ENCODE measurements around the gene PHACTR1. TPM values are rescaled to one million over a fixed set of nuclear protein-coding genes. Genes with fewer than 3 reads are reported as not detected.
A peak's percentile ranks its signal among the peaks of the same experiment; 100 is the strongest.

The PHACTR1 gene
- total RNA-seq, 2 donors from 2014 or later = 2.8 to 6.3 TPM

DNA sequence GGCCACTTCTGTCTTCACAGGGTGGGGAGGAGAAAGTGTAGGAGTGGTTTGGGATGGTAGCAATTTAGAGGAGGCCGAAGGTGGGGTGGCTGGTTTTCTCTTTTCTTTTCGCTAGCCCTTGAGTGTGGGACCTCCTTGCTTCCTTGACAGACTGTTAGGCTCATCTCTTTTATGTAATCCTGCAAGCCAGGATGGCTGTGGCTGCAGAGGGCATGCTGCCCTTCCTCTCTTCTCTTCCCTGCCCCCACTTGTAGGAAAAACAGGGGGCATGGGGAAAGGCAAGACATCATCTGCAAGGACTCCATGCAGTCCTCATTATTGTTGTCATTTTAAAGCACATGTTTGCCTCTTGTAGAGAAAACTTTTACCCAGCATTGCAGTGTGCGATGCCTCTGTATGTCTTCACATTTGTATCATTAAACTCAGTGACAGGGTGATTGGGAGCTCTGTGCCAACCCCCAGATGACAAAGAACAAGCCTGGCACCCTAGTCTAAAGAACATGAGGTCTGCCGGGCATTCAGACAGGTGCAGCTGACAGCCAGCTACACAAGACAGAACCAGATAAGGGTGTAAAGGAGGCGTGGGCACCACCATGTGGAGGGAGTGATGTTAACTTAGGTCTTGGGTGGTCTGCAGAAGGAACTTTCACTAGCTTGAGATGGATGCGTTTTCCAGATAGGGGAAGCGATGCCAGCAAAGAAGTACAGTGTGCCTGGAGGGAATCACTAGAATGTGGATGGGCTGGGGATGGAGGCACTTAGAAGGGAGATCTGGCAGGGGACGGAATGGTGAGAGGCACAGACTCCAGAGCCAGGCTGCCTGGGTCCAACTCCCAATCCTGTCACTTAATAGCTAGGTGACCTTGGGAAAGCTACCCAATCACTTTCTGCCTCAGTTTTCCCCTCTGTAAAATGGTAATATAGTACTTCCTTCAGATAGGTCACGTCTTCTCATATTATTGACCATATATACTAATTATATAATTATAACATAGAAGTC is 404.2 kb downstream of the PHACTR1 start:
- H3K27ac Mint-ChIP-seq = no peak overlapping the region
- Histone ChIP-seq H3K27me3 (ENCODE audit: control insufficient read depth, insufficient read depth, low read length, poor library complexity, severe bottlenecking) (no peaks in the 10 kb centered on the region), H3K9me3 (ENCODE audit: control insufficient read depth, low read length) (no peaks in the 10 kb centered on the region), H3K4me1 (ENCODE audit: control insufficient read depth, insufficient read depth, low read length) (no peaks in the 10 kb centered on the region), H3K27ac (ENCODE audit: low read depth, low read length) (no peak overlapping the region), H3K36me3 (ENCODE audit: control insufficient read depth, insufficient read depth, low read length) (no peaks in the 10 kb centered on the region), H3K9ac (ENCODE audit: extremely low read depth, low read length, poor library complexity, severe bottlenecking) (no peak overlapping the region), H3K4me3 (ENCODE audit: low read length) (no peak overlapping the region)
- no peaks in the 10 kb centered on the region for H3K27me3 Mint-ChIP-seq (ENCODE audit: insufficient read depth)
- TF ChIP-seq, protein P1, sequence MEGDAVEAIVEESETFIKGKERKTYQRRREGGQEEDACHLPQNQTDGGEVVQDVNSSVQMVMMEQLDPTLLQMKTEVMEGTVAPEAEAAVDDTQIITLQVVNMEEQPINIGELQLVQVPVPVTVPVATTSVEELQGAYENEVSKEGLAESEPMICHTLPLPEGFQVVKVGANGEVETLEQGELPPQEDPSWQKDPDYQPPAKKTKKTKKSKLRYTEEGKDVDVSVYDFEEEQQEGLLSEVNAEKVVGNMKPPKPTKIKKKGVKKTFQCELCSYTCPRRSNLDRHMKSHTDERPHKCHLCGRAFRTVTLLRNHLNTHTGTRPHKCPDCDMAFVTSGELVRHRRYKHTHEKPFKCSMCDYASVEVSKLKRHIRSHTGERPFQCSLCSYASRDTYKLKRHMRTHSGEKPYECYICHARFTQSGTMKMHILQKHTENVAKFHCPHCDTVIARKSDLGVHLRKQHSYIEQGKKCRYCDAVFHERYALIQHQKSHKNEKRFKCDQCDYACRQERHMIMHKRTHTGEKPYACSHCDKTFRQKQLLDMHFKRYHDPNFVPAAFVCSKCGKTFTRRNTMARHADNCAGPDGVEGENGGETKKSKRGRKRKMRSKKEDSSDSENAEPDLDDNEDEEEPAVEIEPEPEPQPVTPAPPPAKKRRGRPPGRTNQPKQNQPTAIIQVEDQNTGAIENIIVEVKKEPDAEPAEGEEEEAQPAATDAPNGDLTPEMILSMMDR (conservative IDR thresholded peaks at IDR 0.05) = peak; percentile 60
- H3K4me1 Mint-ChIP-seq = peaks cover 3% of the 10 kb centered on the region
- H3K9me3 Mint-ChIP-seq = no peaks in the 10 kb centered on the region
- WGBS, 2 experiments (ENCODE audit: insufficient coverage in 1 of 2, insufficient read length in 1 of 2) = 86 to 89% methylated on average over 4 to 8 of the region's 9 CpGs
- no peaks in the 10 kb centered on the region for H3K36me3 Mint-ChIP-seq (ENCODE audit: low read depth)
- no peak overlapping the region for H3K4me3 Mint-ChIP-seq
- peak; percentile 59 for DNase-seq

DNA sequence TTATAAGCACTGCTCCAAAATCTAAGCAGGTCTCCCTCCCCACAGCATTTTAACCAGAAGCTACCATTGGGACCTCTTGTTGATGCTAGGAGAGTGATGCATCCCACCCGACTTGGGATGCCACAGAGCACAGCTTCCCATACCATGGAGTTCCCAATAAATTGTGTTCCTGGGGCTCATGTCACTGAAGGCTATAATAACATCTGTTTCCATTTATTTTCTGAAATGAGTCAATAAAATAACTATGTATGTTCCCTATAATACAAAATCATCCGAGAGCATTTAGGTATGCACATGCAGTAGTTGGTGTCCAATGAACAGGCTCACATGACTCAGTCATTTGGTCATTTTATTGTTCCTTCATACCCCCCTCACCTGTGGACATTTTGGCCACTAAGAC is 407.6 kb downstream of the PHACTR1 start:
- peaks cover 12% of the 10 kb centered on the region for H3K4me1 Mint-ChIP-seq
- no peaks in the 10 kb centered on the region for H3K36me3 Mint-ChIP-seq (ENCODE audit: low read depth)
- no peaks in the 10 kb centered on the region for H3K4me1 ChIP-seq (ENCODE audit: control insufficient read depth, insufficient read depth, low read length)
- WGBS, 2 experiments (ENCODE audit: insufficient coverage in 1 of 2, insufficient read length in 1 of 2) = 86% methylated on average over 2 of the region's 2 CpGs; no CpG with 5 or more reads in 1 of the 2 experiments
- no peak for DNase-seq
- H3K9ac ChIP-seq (ENCODE audit: extremely low read depth, low read length, poor library complexity, severe bottlenecking) = no peak overlapping the region
- H3K4me3 Mint-ChIP-seq = no peak overlapping the region
- TF ChIP-seq, protein P1 (conservative IDR thresholded peaks at IDR 0.05) = no peak
- no peaks in the 10 kb centered on the region for H3K9me3 Mint-ChIP-seq
- no peak overlapping the region for H3K27ac Mint-ChIP-seq
- H3K27me3 Mint-ChIP-seq (ENCODE audit: insufficient read depth) = no peaks in the 10 kb centered on the region
- no peak overlapping the region for H3K4me3 ChIP-seq (ENCODE audit: low read length)
- H3K27me3 ChIP-seq (ENCODE audit: control insufficient read depth, insufficient read depth, low read length, poor library complexity, severe bottlenecking) = no peaks in the 10 kb centered on the region
- no peaks in the 10 kb centered on the region for H3K36me3 ChIP-seq (ENCODE audit: control insufficient read depth, insufficient read depth, low read length)
- no peaks in the 10 kb centered on the region for H3K9me3 ChIP-seq (ENCODE audit: control insufficient read depth, low read length)
- no peak overlapping the region for H3K27ac ChIP-seq (ENCODE audit: low read depth, low read length)

DNA sequence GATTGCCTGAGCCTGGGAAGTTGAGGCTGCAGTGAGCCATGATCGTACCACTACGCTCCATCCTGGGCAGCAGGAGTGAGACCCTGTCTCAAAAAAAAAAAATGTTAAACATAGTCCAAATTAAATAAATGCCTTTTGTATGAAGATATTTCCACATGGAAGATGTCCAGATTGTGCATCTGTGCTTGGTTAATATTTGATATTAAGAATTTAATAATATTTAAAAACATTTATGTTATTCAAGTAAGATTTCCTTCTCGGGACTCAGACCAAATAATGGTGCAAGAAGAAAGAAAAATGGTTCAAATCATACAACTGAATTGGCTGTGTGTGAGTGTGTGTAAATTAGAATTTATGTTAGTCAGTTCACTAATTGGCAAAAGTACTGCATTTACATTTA is 409.3 kb downstream of the PHACTR1 start:
- WGBS, 2 experiments (ENCODE audit: insufficient coverage in 1 of 2, insufficient read length in 1 of 2) = 88 to 98% methylated on average over 3 of the region's 3 CpGs
- H3K4me3 Mint-ChIP-seq = no peak overlapping the region
- no peaks in the 10 kb centered on the region for H3K27me3 Mint-ChIP-seq (ENCODE audit: insufficient read depth)
- DNase-seq = no peak
- no peaks in the 10 kb centered on the region for H3K9me3 Mint-ChIP-seq
- Histone ChIP-seq H3K36me3 (ENCODE audit: control insufficient read depth, insufficient read depth, low read length) (no peaks in the 10 kb centered on the region), H3K4me3 (ENCODE audit: low read length) (no peak overlapping the region), H3K9ac (ENCODE audit: extremely low read depth, low read length, poor library complexity, severe bottlenecking) (no peak overlapping the region), H3K9me3 (ENCODE audit: control insufficient read depth, low read length) (peaks cover 6% of the 10 kb centered on the region), H3K27me3 (ENCODE audit: control insufficient read depth, insufficient read depth, low read length, poor library complexity, severe bottlenecking) (no peaks in the 10 kb centered on the region), H3K4me1 (ENCODE audit: control insufficient read depth, insufficient read depth, low read length) (no peaks in the 10 kb centered on the region), H3K27ac (ENCODE audit: low read depth, low read length) (no peak overlapping the region)
- peaks cover 11% of the 10 kb centered on the region for H3K4me1 Mint-ChIP-seq
- H3K27ac Mint-ChIP-seq = no peak overlapping the region
- TF ChIP-seq, protein P1 (conservative IDR thresholded peaks at IDR 0.05) = no peak
- no peaks in the 10 kb centered on the region for H3K36me3 Mint-ChIP-seq (ENCODE audit: low read depth)
